ENCODE data around the gene CAPN1.

CAPN1 gene

GRCh38 chr11:65204143-65204542, 22.4 kb downstream of the CAPN1 start:
- DNase-seq: no peak

- DNase-seq: no peak
These were observed 23.2 kb downstream of the CAPN1 start for GRCh38 chr11:65204646-65205601.

- no peak for DNase-seq
These were observed 23.9 kb downstream of the CAPN1 start for GRCh38 chr11:65205602-65205967.

- DNase-seq: no peak
These were observed 24.7 kb downstream of the CAPN1 start for GRCh38 chr11:65206441-65206841.

GRCh38 chr11:65206901-65207300, 25.2 kb downstream of the CAPN1 start:
- no peak for DNase-seq

- no peak for DNase-seq
These were observed 26.4 kb downstream of the CAPN1 start for GRCh38 chr11:65207918-65208784.

GRCh38 chr11:65208785-65209710, 27.3 kb downstream of the CAPN1 start:
- DNase-seq: no peak

- no peak for DNase-seq
These were observed 28.1 kb downstream of the CAPN1 start for GRCh38 chr11:65209711-65210360.

GRCh38 chr11:65210361-65210731, 28.6 kb downstream of the CAPN1 start:
- no peak for DNase-seq

GRCh38 chr11:65210748-65211147, 29.0 kb downstream of the CAPN1 start:
- no peak for DNase-seq

GRCh38 chr11:65211293-65212105, 29.8 kb downstream of the CAPN1 start:
- DNase-seq: no peak

GRCh38 chr11:65212226-65212801, 30.6 kb downstream of the CAPN1 start:
- DNase-seq: no peak

- no peak for DNase-seq
These were observed 31.8 kb downstream of the CAPN1 start for GRCh38 chr11:65213322-65214211.

- DNase-seq: no peak
These were observed 32.6 kb downstream of the CAPN1 start for GRCh38 chr11:65214212-65214845.

- DNase-seq: no peak
These were observed 33.8 kb downstream of the CAPN1 start for GRCh38 chr11:65215441-65216076.

GRCh38 chr11:65216830-65217229, 35.1 kb downstream of the CAPN1 start:
- no peak for DNase-seq

GRCh38 chr11:65217441-65218423, 36.0 kb downstream of the CAPN1 start:
- no peak for DNase-seq

- no peak for DNase-seq
These were observed 36.7 kb downstream of the CAPN1 start for GRCh38 chr11:65218446-65218845.
